Skin of body (tissue), 2 donors: ENCODE data around the gene SYTL2. TPM values are rescaled to one million over a fixed set of nuclear protein-coding genes. Genes with fewer than 3 reads are reported as not detected.

Experiments
- DNase-seq: peaks from one replicate; lab custom pipeline; 2025; lab: John Stamatoyannopoulos, UW
- total RNA-seq: library from RNA; depleted of rRNA; stranded (reverse); fragments of >200 nt; gene quantifications from one replicate; pipeline ENCODE4 v1.2.3, GENCODE V29; 2014

Gene SYTL2
- total RNA-seq, 1 donor from 2014 or later, result 40.4 TPM

GRCh38 chr11:85766721-85767161 is 44.2 kb downstream of the SYTL2 start:
- no peak for DNase-seq

DNA sequence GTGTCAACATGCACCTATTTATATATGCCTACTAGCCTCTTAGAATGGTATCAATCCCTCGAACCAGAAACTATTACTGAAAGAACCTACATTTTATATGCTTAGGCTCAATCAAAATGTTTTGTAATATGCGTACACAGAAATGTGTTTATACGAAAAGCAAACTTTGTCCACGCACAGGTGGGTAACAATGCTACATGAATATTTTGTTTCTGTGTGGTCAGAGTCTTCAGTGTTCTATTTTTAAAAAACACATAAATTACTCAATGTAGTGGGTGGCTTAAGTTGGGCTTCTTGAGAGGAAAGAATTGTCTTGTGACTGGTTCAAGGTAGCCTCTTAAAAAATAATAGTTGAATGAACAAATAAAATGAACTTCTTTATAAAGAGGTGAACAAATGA is 46.1 kb downstream of the SYTL2 start:
- DNase-seq, result no peak

GRCh38 chr11:85762226-85762625 is 48.7 kb downstream of the SYTL2 start:
- DNase-seq, result no peak

GRCh38 chr11:85759915-85760314 is 51.0 kb downstream of the SYTL2 start:
- DNase-seq, result no peak

DNA sequence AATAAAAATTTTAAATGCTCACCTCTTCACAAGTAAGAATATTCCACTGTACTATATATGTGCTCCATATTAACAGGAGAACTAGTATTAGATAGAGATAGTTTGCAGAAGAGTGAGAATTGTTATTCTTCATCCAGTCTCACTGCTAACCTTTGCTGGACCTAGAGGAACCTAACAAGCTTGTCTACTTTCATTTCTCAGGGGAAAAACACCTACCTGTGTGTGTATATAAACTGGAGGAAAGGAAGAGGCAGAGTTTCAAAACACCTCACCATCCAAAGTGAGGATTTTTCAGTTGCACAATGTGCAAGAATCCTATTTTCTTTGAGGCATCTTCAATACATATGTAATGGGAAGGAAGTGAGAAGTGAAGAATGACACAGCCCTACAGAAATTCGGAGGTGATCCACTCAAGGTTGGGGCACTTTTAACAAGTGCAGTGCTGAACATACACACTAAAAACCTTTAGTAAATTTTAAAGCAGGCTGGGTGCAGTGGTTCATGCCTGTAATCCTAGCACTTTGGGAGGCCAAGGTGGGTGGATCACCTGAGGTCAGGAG is 52.4 kb downstream of the SYTL2 start:
- DNase-seq, result no peak

GRCh38 chr11:85758026-85758425 is 52.9 kb downstream of the SYTL2 start:
- DNase-seq, result no peak

DNA sequence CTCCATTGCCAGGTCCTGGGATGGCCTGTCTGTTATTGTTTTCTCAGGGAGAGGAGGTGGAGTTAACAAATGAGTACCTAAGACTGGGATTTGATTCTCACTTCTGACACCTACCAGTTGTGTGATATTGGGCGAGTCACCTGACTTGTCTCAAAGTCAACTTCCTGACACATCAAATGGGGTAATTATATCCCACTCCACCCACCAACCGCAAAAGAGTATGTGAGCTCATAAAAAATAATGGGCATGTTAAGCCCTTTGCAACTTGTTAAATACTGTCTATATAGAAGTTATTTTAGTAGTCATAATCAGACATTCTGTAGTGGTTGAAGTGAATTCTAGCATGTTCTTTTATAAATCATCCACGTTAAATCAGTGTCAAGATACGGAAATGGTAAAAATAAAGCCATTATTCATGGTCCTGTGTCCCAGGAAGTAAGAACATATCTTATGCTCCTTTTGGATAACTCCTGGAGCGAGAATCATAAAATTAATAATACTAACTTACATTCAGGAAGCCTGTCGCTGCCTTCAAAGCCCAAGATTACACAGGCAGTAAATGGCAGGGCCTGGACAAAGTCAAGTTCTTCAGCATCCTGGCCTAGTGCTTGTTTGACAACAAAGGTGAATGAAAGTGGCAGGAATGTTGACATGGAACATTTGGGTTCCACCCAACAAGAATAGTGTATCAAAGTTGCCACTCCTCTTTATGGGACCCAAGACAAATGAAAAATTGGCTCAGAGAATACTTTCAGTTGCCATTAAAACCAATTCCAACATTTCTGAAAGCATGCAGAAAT is 54.3 kb downstream of the SYTL2 start:
- DNase-seq, result no peak

- no peak for DNase-seq
Measured at GRCh38 chr11:85755701-85756100, 55.2 kb downstream of the SYTL2 start.

- no peak for DNase-seq
Measured at GRCh38 chr11:85755285-85755684, 55.7 kb downstream of the SYTL2 start.

DNA sequence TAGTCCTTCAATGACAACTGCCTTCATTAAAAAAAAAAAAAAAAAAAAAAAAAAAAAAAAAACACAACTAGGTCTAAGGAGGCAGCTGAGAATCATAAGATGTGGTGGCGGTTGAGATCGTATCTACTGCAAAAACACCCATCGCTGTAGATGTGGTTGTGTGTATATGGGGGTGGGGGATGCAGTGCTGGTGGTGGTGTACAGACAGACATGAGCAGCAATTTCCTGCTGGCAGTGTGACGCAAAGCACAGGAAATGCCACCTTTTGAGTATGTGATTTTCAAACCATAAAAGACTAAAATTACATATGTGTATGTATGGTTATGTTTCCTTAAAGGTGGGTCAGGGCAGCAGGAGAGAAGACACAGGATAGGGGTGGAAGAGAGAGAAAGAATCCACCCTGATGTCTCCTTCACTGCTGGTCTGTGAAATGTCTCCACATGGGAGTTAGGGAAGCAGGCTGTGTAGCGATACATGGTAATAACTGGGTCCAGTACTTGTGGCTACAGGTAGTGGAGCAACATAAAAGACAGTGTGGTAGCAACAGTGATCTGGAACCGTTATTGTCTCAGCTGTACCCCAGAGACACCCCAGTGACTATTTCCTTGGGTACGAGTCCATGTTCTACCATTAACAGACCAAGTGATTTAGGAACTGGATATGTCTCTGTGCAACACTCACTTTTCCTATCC is 57.9 kb downstream of the SYTL2 start:
- DNase-seq, result no peak

DNA sequence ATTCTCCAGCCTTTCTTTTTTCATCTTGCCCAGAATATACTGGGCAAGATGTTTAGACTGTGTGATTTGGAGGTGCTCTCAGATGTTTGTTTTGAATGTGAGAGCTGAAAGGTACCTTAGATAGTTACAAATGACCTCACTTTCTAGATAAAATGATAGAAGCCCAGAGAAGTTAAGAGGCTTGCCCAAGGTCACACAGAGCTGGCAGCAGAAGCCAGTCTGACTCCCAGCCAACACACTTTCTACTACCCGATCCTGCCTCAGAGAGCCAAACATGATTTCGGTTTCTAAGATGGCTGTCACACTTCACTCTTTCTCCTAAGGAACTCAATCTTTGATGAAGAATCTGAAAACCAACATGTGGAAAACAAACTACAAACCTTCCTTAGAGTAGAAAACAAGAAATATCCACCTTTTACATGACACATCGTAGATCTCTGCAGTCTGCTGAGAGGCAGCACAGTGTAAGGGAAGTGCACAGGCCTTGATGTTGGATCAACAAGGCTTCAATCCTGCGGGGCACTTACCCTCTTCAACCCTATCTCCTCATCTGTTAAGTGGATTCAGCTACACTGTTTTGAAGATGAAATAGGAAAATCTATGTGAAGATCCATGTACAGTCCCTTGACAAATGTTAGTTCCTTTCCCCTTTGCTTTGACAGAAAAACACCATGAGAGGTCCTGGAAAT is 58.6 kb downstream of the SYTL2 start:
- DNase-seq, result no peak

GRCh38 chr11:85751724-85752123 is 59.2 kb downstream of the SYTL2 start:
- DNase-seq, result no peak

GRCh38 chr11:85750646-85751045 is 60.3 kb downstream of the SYTL2 start:
- no peak for DNase-seq

DNA sequence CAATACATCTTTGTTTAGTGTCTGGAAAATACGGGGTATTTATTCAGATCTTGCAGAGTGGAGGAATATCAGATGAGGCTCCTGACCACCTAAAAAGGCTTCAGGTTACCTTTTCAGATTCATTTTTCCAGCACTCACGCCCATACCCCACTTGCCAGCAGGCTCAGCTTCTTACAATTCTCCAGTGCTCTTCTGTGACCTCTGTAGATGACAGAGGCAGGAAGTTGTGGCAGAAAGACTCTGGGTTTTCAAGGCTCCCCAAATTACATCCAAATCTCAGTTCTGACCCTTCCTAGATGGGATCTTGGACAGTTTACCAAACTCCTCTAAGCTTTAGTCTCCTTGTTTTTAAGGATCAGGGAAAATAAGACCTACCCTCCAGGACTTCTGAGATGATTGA is 61.1 kb downstream of the SYTL2 start:
- DNase-seq, result no peak

GRCh38 chr11:85749287-85749834 is 61.6 kb downstream of the SYTL2 start:
- DNase-seq, result no peak

DNA sequence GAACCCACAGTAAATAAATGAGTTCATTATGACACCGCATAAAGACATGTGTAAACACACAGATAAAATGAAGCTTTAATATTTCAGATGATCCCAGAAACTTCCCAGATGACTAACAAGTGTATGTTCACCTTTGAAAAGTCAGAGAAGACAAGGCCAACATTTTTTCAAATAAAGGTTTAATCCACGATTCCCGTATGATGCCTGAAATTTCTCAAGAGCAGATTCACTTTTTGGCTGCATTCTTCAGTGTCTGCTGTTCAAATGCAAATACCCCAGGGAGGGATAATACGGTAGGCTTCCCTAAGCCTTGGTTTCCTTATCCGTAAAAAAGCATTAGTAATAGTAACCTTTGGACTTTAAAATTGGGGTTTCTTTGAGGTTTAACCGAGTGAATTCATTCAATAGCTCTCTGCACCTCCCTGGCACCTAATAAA is 62.5 kb downstream of the SYTL2 start:
- DNase-seq, result no peak

DNA sequence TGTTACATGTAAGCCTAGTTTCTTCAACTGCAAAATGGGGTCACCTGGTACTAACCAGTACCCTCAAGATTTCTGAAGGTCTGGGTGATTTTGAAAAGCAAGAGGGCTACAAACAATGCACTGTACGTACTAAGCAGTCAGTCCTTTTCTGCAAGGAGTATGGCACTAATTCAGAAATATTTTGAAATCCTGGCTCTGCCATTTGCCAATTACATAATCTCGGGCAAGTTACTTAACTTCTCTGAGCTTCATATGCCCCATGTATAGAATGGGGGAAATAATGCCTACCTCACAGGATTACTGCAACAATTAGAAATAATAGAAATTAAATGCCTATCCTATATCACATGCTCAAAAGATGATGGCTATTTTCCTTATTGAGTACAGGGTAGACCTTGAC is 64.3 kb downstream of the SYTL2 start:
- no peak for DNase-seq

GRCh38 chr11:85745626-85746025 is 65.3 kb downstream of the SYTL2 start:
- DNase-seq, result no peak

DNA sequence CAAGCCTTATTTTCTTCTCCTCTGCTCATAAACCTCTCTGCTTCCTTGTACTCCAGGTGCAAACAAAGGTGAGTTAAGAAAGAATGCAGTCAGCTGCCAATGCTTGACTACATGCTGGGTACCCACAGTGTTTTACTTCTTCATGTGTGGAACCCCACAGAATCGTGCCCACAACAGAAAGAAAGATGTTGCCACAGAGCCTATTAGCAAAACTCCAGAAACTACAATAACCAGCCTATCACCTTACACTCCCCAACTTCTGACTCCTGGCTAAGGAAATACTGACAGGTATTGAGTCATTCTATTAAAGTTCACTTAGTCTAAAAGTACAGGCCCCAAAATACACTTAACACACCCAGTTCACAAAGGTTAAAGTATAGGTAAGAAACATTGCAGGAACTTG is 68.1 kb downstream of the SYTL2 start:
- no peak for DNase-seq

DNA sequence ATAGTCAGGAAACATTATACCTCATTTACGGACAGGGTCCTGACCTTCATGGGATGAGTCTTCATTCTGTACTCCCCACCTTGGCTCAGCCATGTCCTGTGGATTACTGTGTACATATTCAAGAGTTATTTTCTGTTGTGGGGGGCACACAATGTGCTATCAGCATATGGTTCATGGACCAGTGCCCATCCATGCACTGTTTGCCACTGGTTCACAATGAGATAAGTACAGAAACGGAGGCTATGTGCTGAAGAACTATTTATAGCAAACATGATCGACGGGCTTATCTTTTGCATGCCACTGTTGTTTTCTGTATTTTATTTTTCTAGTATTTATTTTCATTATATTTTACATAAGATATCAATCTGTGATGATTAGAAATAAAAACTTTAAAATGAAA is 68.6 kb downstream of the SYTL2 start:
- no peak for DNase-seq

- no peak for DNase-seq
Measured at GRCh38 chr11:85740481-85741400, 70.2 kb downstream of the SYTL2 start.
